Measurements from ENCODE around the gene SERGEF.

DNA sequence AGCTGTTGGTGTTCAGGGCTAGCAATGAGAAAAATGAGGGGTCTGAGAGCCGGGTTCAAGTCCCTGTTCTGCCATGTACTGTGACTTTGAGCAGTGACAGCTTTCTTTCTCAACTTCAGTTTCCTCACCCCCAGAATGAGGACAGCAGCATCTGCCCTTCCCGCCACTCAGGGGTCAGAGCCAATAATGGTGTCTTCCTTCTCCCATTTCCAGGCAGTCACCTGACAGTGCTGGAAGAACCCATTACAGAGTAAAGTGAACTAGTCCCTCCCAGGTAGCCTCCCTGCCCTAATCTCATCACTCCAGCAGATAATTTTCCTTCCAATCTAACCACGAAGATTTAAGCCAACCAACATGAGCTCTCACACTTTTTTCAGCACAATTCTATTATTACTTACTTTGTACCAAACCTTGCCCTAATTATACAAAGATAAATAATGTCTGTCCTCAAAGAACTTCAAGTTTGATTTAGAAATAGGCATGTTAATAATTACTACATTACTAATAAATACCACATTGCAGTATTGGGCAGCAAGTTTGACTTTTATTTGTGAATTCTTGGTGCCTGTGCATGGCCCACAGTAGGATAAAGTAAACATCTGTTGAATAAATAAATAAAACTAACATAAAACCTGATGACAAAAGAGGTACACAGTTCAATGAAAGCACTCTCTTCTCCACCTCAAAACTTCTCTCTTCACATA lies 61.0 kb downstream of the SERGEF start:
- TF ChIP-seq CTCF (conservative IDR thresholded peaks at IDR 0.05 in 1 of 2, IDR thresholded peaks at IDR 0.05 in 1 of 2; ENCODE audit: extremely low read depth in 1 of 2, insufficient read depth in 1 of 2, low read depth in 1 of 2, low read length in 2 of 2) (no peak), EZH2 (IDR thresholded peaks at IDR 0.05; ENCODE audit: borderline replicate concordance, low read length) (no peak)

Measured in mammary epithelial cell (primary cell).